Measurements from ENCODE around the gene COL19A1. TPM values are rescaled to one million over a fixed set of nuclear protein-coding genes. Genes with fewer than 3 reads are reported as not detected.
A peak's percentile ranks its signal among the peaks of the same experiment; 100 is the strongest.

Gene COL19A1
- total and polyA plus RNA-seq, 9 donors = 0.20 to 0.23 TPM; not detected in 7

DNA sequence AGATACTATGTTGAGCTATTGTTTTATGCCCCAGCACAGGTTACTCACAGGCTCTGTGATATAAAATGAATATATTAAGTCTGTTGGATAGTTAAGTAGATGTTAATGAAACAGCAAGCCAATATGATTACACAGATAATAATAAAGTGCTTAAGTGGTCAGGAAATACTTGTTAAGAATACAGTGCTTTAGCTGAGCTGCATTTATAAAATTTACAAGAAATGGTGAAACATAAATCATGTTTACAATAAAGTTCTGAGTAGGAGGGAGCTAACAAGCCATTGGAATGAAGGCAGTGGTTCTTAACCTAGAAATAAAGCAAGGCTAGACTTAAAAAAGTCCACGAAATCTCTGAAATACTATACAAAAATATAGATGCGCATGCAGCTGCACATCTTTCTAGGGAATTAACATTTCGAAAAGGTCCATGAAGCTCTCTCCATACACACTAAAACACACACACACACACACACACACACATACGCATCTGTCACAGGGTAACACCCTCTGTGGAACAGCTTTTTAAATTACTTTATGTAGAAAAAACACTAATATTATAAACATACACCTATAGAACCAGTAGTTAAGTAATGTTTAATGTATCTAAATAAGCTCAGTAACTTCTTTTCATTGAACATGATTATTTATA lies 349.2 kb downstream of the COL19A1 start:
- Histone ChIP-seq H3K27ac (no peak overlapping the region), H3K36me3 (no peaks in the 10 kb centered on the region), H3K9me3 (no peaks in the 10 kb centered on the region), H3K4me3 (no peak overlapping the region), H3K4me1 (ENCODE audit: insufficient read depth) (no peaks in the 10 kb centered on the region), H3K27me3 (no peaks in the 10 kb centered on the region)
- no peak for DNase-seq
- intact Hi-C loops (cut with DNase I) = loop anchor here in 1 of 4 donors (10.0 kb wide), 1 partner anchor 1119 kb away; no protein-coding TSS in a partner anchor
- WGBS, 3 donors = 80 to 86% (median 85%) methylated on average over 4 of the region's 4 CpGs
- TF ChIP-seq EP300 (IDR thresholded peaks at IDR 0.05) = no peak
- TF ChIP-seq POLR2A (IDR thresholded peaks at IDR 0.05) = no peak
- TF ChIP-seq, protein P1, sequence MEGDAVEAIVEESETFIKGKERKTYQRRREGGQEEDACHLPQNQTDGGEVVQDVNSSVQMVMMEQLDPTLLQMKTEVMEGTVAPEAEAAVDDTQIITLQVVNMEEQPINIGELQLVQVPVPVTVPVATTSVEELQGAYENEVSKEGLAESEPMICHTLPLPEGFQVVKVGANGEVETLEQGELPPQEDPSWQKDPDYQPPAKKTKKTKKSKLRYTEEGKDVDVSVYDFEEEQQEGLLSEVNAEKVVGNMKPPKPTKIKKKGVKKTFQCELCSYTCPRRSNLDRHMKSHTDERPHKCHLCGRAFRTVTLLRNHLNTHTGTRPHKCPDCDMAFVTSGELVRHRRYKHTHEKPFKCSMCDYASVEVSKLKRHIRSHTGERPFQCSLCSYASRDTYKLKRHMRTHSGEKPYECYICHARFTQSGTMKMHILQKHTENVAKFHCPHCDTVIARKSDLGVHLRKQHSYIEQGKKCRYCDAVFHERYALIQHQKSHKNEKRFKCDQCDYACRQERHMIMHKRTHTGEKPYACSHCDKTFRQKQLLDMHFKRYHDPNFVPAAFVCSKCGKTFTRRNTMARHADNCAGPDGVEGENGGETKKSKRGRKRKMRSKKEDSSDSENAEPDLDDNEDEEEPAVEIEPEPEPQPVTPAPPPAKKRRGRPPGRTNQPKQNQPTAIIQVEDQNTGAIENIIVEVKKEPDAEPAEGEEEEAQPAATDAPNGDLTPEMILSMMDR (IDR thresholded peaks at IDR 0.05) = no peak

GRCh38 chr6:70216767-70217166 lies 350.4 kb downstream of the COL19A1 start:
- no peak overlapping the region for H3K4me3 ChIP-seq
- no peak overlapping the region for H3K27ac ChIP-seq
- 69 to 79% (median 72%) methylated on average over 6 to 8 of the region's 8 CpGs for WGBS, 3 donors
- H3K27me3 ChIP-seq = no peaks in the 10 kb centered on the region
- intact Hi-C loops (cut with DNase I) = loop anchor here in 1 of 4 donors (10.0 kb wide), 1 partner anchor 1118 kb away; no protein-coding TSS in a partner anchor
- DNase-seq = no peak
- TF ChIP-seq POLR2A (IDR thresholded peaks at IDR 0.05) = no peak
- H3K9me3 ChIP-seq = no peaks in the 10 kb centered on the region
- H3K36me3 ChIP-seq = no peaks in the 10 kb centered on the region
- no peaks in the 10 kb centered on the region for H3K4me1 ChIP-seq (ENCODE audit: insufficient read depth)

GRCh38 chr6:70219943-70220613 lies 353.7 kb downstream of the COL19A1 start:
- H3K36me3 ChIP-seq = no peaks in the 10 kb centered on the region
- TF ChIP-seq POLR2A (IDR thresholded peaks at IDR 0.05) (no peak), EP300 (IDR thresholded peaks at IDR 0.05) (no peak)
- TF ChIP-seq, protein P1 (IDR thresholded peaks at IDR 0.05) = no peak
- H3K27ac ChIP-seq = no peak overlapping the region
- no peaks in the 10 kb centered on the region for H3K9me3 ChIP-seq
- H3K27me3 ChIP-seq = no peaks in the 10 kb centered on the region
- no peak overlapping the region for H3K4me3 ChIP-seq
- no peaks in the 10 kb centered on the region for H3K4me1 ChIP-seq (ENCODE audit: insufficient read depth)
- intact Hi-C loops (cut with DNase I) = loop anchor here in 1 of 4 donors (10.0 kb wide), 1 partner anchor 1115 kb away; no protein-coding TSS in a partner anchor
- 18 to 46% (median 19%) methylated on average over 1 of the region's 1 CpG for WGBS, 3 donors
- no peak for DNase-seq

DNA sequence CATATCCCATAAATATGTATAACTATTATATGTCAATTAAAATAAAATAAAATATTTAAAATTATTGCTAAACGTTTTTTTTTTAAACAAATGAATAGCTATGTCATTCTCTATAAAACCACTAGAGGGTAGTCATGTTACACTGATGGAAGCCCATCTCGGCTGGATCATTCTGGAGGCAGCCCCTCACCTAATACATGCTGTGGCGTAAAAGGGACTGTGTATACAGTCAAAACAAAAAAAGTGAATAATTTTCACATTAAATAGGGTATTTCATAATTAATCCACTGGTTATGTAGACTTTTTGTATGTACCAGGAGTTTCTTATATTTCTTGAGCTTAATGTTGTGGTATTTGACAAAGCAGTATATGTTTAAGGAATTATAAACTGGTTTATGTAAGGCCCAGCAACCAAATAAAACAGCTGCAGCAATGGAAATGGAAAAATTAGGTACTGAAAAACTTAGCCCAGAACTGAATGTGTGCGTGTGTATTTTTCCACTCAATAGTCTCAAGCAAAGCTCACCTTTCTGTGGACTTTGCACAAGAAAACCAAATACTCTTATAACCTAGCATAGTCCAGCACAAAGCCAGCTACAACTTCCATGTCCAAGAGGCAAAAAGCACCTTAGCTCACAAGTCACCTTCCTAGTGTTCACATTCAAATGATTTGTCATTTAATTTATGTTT lies 354.8 kb downstream of the COL19A1 start:
- H3K27me3 ChIP-seq = no peaks in the 10 kb centered on the region
- no peak overlapping the region for H3K4me3 ChIP-seq
- TF ChIP-seq, protein P1 (IDR thresholded peaks at IDR 0.05) = peak in 1 of 3 donors; percentile 16
- TF ChIP-seq EP300 (IDR thresholded peaks at IDR 0.05) = no peak
- no peak overlapping the region for H3K27ac ChIP-seq
- DNase-seq = no peak
- no peaks in the 10 kb centered on the region for H3K9me3 ChIP-seq
- 19 to 22% (median 21%) methylated on average over 4 of the region's 4 CpGs for WGBS, 3 donors
- intact Hi-C loops (cut with DNase I) = no loop called here
- H3K36me3 ChIP-seq = no peaks in the 10 kb centered on the region
- H3K4me1 ChIP-seq (ENCODE audit: insufficient read depth) = no peaks in the 10 kb centered on the region

All from ovary (tissue), 9 donors.